HEK293 (cell line): ENCODE data around the gene FAIM.

Experiments
- CTCF ChIA-PET: fragments of 350-600 bp; formaldehyde crosslinking; extraction: SDS; loops from one replicate; lab custom pipeline; 2021; ENCODE audit warnings: antibody characterized with exemption; lab: Yijun Ruan, JAX
- POLR2A ChIA-PET: fragments of 300-600 bp; formaldehyde crosslinking; extraction: SDS; loops from one replicate; lab custom pipeline; 2020; ENCODE audit warnings: antibody characterized with exemption, inconsistent platforms; lab: Yijun Ruan, JAX
- H3K27ac ChIP-seq: fragments of 200-500 bp; sonication (Bioruptor generic); 2 replicates; pipeline ENCODE4 v1.5.1; 2014; ENCODE audit warnings: low read depth, low read length, control low read depth, inconsistent platforms; ENCODE audit errors: extremely low read depth
- H3K36me3 ChIP-seq, 2 experiments: fragments of 200-500 bp in 1 of 2; sonication (Bioruptor generic) in 1 of 2; 1 replicate in 1 of 2; 2 replicates in 1 of 2; pipeline ENCODE4 v1.5.1; 2014 to 2017; ENCODE audit warnings: inconsistent platforms in 2 of 2, low read length in 2 of 2; ENCODE audit not compliant: control insufficient read depth in 2 of 2, insufficient read depth in 1 of 2
- H3K4me1 ChIP-seq: fragments of 200-500 bp; sonication (Bioruptor generic); 2 replicates; pipeline ENCODE4 v1.5.1; 2014; ENCODE audit warnings: mild to moderate bottlenecking, low read length, inconsistent platforms; ENCODE audit not compliant: control insufficient read depth, insufficient read depth
- H3K4me3 ChIP-seq: 2 replicates; pipeline ENCODE4 v1.5.1; 2011; ENCODE audit warnings: low read depth, mild to moderate bottlenecking, control low read depth, low read length, moderate library complexity
- H3K9me3 ChIP-seq: fragments of 200-500 bp; sonication (Bioruptor generic); 2 replicates; pipeline ENCODE4 v1.5.1; 2014; ENCODE audit warnings: low read depth, low read length, inconsistent platforms; ENCODE audit not compliant: control insufficient read depth, insufficient read depth
- ATF2 ChIP-seq: fragments of 450-650 bp; formaldehyde crosslinking; IDR thresholded peaks from 2 replicates; pipeline ENCODE4 v1.5.1; 2016; ENCODE audit warnings: missing biosample characterization, missing genetic modification characterization, low read depth
- GFI1B ChIP-seq: fragments of 450-650 bp; formaldehyde crosslinking; IDR thresholded peaks from 2 replicates; pipeline ENCODE4 v1.5.1; 2016; ENCODE audit warnings: missing biosample characterization, missing genetic modification characterization
- HOXC10 ChIP-seq: sonication (generic); formaldehyde crosslinking; IDR thresholded peaks from 2 replicates; pipeline ENCODE4 v1.8.1; 2023; ENCODE audit warnings: mild to moderate bottlenecking, missing genetic modification reagents
- KLF10 ChIP-seq: fragments of 450-650 bp; IDR thresholded peaks from 2 replicates; pipeline ENCODE4 v1.5.1; 2018; ENCODE audit warnings: missing biosample characterization, mild to moderate bottlenecking, missing genetic modification characterization
- MZF1 ChIP-seq: fragments of 450-650 bp; formaldehyde crosslinking; IDR thresholded peaks from 2 replicates; pipeline ENCODE4 v1.5.1; 2017; ENCODE audit warnings: missing biosample characterization, missing genetic modification characterization, borderline replicate concordance
- PATZ1 ChIP-seq: fragments of 450-650 bp; formaldehyde crosslinking; IDR thresholded peaks from 2 replicates; pipeline ENCODE4 v1.5.1; 2016; ENCODE audit warnings: missing biosample characterization, missing genetic modification characterization
- WT1 ChIP-seq: fragments of 450-650 bp; formaldehyde crosslinking; IDR thresholded peaks from 2 replicates; pipeline ENCODE4 v1.5.1; 2016; ENCODE audit warnings: missing biosample characterization, missing genetic modification characterization
- ZBTB1 ChIP-seq: fragments of 450-650 bp; formaldehyde crosslinking; IDR thresholded peaks from 2 replicates; pipeline ENCODE4 v1.5.1; 2016; ENCODE audit warnings: missing biosample characterization, missing genetic modification characterization
- ZBTB49 ChIP-seq: fragments of 450-650 bp; formaldehyde crosslinking; IDR thresholded peaks from 2 replicates; pipeline ENCODE4 v1.5.1; 2016; ENCODE audit warnings: missing biosample characterization, missing genetic modification characterization, low read depth
- ZFP37 ChIP-seq: fragments of 450-650 bp; formaldehyde crosslinking; IDR thresholded peaks from 2 replicates; pipeline ENCODE4 v1.5.1; 2016; ENCODE audit warnings: missing biosample characterization, missing genetic modification characterization
- ZFP41 ChIP-seq: fragments of 450-650 bp; formaldehyde crosslinking; IDR thresholded peaks from 2 replicates; pipeline ENCODE4 v1.5.1; 2016; ENCODE audit warnings: missing biosample characterization, missing genetic modification characterization, borderline replicate concordance
- ZNF112 ChIP-seq: fragments of 450-650 bp; formaldehyde crosslinking; IDR thresholded peaks from 2 replicates; pipeline ENCODE4 v1.5.0; 2017; ENCODE audit warnings: missing biosample characterization, missing genetic modification characterization
- ZNF211 ChIP-seq: fragments of 450-650 bp; formaldehyde crosslinking; IDR thresholded peaks from 2 replicates; pipeline ENCODE4 v1.5.1; 2016; ENCODE audit warnings: low read depth, missing biosample characterization, missing genetic modification characterization
- ZNF23 ChIP-seq: fragments of 450-650 bp; formaldehyde crosslinking; IDR thresholded peaks from 2 replicates; pipeline ENCODE4 v1.5.1; 2016; ENCODE audit warnings: missing biosample characterization, missing genetic modification characterization, borderline replicate concordance
- ZNF280D ChIP-seq: fragments of 450-650 bp; formaldehyde crosslinking; IDR thresholded peaks from 2 replicates; pipeline ENCODE4 v1.5.1; 2016; ENCODE audit warnings: missing biosample characterization, missing genetic modification characterization
- ZNF335 ChIP-seq: fragments of 450-650 bp; formaldehyde crosslinking; conservative IDR thresholded peaks from 2 replicates; pipeline ENCODE4 v1.5.1; 2016; ENCODE audit warnings: missing biosample characterization, missing genetic modification characterization
- ZNF350 ChIP-seq: fragments of 450-650 bp; formaldehyde crosslinking; IDR thresholded peaks from 2 replicates; pipeline ENCODE4 v1.5.0; 2017; ENCODE audit warnings: missing biosample characterization, mild to moderate bottlenecking, missing genetic modification characterization
- ZNF513 ChIP-seq: fragments of 450-650 bp; IDR thresholded peaks from 2 replicates; pipeline ENCODE4 v1.5.1; 2018; ENCODE audit warnings: missing biosample characterization, missing genetic modification characterization
- ZNF548 ChIP-seq: fragments of 450-650 bp; formaldehyde crosslinking; IDR thresholded peaks from 2 replicates; pipeline ENCODE4 v1.5.1; 2016; ENCODE audit warnings: missing biosample characterization, missing genetic modification characterization
- ZNF580 ChIP-seq: fragments of 450-650 bp; formaldehyde crosslinking; IDR thresholded peaks from 2 replicates; pipeline ENCODE4 v1.5.1; 2016; ENCODE audit warnings: missing biosample characterization, missing genetic modification characterization
- ZSCAN18 ChIP-seq: fragments of 450-650 bp; formaldehyde crosslinking; IDR thresholded peaks from 2 replicates; pipeline ENCODE4 v1.5.1; 2016; ENCODE audit warnings: missing biosample characterization, missing genetic modification characterization

The FAIM gene

GRCh38 chr3:138640537-138640936 is 32.0 kb downstream of the FAIM start (continued):
- TF ChIP-seq ZNF23 (tag by site-specific recombination) (no peak), ZNF211 (tag by site-specific recombination) (no peak), ZNF350 (tag by site-specific recombination) (no peak), ZSCAN18 (tag by site-specific recombination) (no peak), WT1 (no peak), ZBTB1 (no peak), ZFP41 (tag by site-specific recombination) (no peak)

GRCh38 chr3:138642226-138642926 is 33.8 kb downstream of the FAIM start:
- CTCF ChIA-PET, result interaction anchor here (0.6 kb wide), 1 partner anchor 12 kb away, joined by 4 read pairs; no protein-coding TSS in a partner anchor
- Histone ChIP-seq H3K9me3 (no peaks in the 10 kb centered on the region), H3K4me3 (no peak overlapping the region), H3K27ac (no peak overlapping the region)
- POLR2A ChIA-PET, result no interaction called here
- TF ChIP-seq ZFP37 (no peak), ZNF280D (no peak), MZF1 (tag by site-specific recombination) (peak; percentile 52; the same call in 1 of the 2 replicates), ZNF112 (no peak), ZNF513 (tag by site-specific recombination) (no peak), GFI1B (tag by site-specific recombination) (no peak), ZNF335 (tag by site-specific recombination) (no peak)
- TF ChIP-seq, all 188 proteins: peak for 1
- H3K36me3 ChIP-seq, result no peaks in the 10 kb centered on the region
- H3K4me1 ChIP-seq, result no peaks in the 10 kb centered on the region

- no peaks in the 10 kb centered on the region for H3K9me3 ChIP-seq
- ChIA-PET POLR2A (no interaction called here), CTCF (no interaction called here)
- no peak overlapping the region for H3K27ac ChIP-seq
- H3K4me1 ChIP-seq, result no peaks in the 10 kb centered on the region
- no peaks in the 10 kb centered on the region for H3K36me3 ChIP-seq
- H3K4me3 ChIP-seq, result no peak overlapping the region
- TF ChIP-seq PATZ1 (no peak), ZNF580 (tag by site-specific recombination) (no peak), ATF2 (tag by site-specific recombination) (no peak), HOXC10 (CRISPR knock-in tag) (no peak), ZNF548 (tag by site-specific recombination) (no peak), ZBTB49 (tag by site-specific recombination) (no peak), KLF10 (tag by site-specific recombination) (no peak)
Measured at GRCh38 chr3:138642927-138643253, 34.3 kb downstream of the FAIM start.
